ENCODE data around the gene FHIP1A.
"Not testable (repeated sequence)": the region's sequence is repeated elsewhere in the genome, so short reads cannot be mapped to it uniquely, and the experiment has no call there.

DNA sequence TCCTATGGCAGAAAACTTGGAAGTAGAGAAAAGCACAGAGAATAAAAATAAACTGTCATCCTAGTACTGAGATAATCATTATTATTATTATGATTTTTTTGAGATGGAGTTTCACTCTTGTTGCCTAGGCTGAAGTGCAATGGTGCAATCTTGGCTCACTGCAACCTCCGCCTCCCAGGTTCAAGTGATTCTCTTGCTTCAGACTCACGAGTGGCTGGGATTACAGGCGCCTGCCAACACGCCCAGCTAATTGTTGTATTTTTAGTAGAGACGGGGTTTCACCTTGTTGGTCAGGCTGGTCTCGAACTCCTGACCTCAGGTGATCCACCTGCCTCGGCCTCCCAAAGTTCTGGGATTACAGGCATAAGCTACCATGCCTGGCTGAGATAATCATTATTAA, 4.2 kb upstream of the FHIP1A start:
- TF ChIP-seq, protein P1, sequence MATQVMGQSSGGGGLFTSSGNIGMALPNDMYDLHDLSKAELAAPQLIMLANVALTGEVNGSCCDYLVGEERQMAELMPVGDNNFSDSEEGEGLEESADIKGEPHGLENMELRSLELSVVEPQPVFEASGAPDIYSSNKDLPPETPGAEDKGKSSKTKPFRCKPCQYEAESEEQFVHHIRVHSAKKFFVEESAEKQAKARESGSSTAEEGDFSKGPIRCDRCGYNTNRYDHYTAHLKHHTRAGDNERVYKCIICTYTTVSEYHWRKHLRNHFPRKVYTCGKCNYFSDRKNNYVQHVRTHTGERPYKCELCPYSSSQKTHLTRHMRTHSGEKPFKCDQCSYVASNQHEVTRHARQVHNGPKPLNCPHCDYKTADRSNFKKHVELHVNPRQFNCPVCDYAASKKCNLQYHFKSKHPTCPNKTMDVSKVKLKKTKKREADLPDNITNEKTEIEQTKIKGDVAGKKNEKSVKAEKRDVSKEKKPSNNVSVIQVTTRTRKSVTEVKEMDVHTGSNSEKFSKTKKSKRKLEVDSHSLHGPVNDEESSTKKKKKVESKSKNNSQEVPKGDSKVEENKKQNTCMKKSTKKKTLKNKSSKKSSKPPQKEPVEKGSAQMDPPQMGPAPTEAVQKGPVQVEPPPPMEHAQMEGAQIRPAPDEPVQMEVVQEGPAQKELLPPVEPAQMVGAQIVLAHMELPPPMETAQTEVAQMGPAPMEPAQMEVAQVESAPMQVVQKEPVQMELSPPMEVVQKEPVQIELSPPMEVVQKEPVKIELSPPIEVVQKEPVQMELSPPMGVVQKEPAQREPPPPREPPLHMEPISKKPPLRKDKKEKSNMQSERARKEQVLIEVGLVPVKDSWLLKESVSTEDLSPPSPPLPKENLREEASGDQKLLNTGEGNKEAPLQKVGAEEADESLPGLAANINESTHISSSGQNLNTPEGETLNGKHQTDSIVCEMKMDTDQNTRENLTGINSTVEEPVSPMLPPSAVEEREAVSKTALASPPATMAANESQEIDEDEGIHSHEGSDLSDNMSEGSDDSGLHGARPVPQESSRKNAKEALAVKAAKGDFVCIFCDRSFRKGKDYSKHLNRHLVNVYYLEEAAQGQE (IDR thresholded peaks at IDR 0.05; ENCODE audit: insufficient replicate concordance, low read depth), result not testable (repeated sequence)
- TF ChIP-seq, protein P2, sequence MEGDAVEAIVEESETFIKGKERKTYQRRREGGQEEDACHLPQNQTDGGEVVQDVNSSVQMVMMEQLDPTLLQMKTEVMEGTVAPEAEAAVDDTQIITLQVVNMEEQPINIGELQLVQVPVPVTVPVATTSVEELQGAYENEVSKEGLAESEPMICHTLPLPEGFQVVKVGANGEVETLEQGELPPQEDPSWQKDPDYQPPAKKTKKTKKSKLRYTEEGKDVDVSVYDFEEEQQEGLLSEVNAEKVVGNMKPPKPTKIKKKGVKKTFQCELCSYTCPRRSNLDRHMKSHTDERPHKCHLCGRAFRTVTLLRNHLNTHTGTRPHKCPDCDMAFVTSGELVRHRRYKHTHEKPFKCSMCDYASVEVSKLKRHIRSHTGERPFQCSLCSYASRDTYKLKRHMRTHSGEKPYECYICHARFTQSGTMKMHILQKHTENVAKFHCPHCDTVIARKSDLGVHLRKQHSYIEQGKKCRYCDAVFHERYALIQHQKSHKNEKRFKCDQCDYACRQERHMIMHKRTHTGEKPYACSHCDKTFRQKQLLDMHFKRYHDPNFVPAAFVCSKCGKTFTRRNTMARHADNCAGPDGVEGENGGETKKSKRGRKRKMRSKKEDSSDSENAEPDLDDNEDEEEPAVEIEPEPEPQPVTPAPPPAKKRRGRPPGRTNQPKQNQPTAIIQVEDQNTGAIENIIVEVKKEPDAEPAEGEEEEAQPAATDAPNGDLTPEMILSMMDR (IDR thresholded peaks at IDR 0.05; ENCODE audit: insufficient read depth, low read length), result not testable (repeated sequence)
- TF ChIP-seq POLR2AphosphoS5 (IDR thresholded peaks at IDR 0.05; ENCODE audit: low read depth); GABPA (IDR thresholded peaks at IDR 0.05; ENCODE audit: low read depth); SPI1 (IDR thresholded peaks at IDR 0.05; ENCODE audit: borderline replicate concordance, low read depth): not testable (repeated sequence)

All from HL-60 (cell line).